ENCODE results near the gene ZC3H15.
"Not testable (repeated sequence)": the region's sequence is repeated elsewhere in the genome, so short reads cannot be mapped to it uniquely, and the experiment has no call there.

The ZC3H15 gene

DNA sequence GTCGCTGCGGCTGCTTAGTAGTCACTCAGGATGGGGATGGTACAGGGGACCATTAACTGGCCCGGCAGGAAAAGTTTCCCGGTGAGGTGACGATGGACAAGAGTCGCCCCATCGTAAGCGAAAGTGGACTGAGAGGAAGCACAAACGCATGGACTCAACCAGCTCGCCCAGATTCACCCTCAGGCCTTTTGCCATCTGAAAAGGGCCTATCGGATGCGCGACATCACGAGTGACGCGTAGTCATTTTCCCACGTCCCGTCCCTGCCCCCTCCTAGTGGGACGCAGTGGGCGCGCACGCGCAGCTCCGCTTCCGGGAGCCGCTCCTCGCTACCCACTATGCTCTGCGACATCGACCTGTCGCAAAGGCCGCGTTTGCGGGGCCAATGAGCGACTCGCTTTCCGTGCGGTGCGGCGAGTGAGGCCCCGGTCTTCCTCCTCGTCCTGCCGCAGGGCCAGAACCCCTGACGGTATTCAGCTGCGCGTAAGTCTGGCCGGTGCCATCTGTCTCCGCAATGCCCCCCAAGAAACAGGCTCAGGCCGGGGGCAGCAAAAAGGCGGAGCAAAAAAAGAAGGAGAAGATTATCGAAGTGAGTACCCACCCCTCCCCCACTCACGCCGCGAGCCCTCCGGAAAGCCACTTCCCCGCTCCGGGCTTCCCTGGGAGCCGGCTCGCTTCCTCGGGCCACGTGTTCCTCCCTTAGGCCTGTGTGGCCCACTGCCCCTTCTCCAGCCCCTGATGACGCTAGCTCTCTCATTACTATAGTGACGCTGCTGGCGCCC, at the start of gene ZC3H15:
TSS of gene ZC3H15 (plus strand) at position 390 of the 780 bp plus-strand sequence. CDS start at position 513, 123 bp downstream.
- peak; percentile 92 for DNase-seq

DNA sequence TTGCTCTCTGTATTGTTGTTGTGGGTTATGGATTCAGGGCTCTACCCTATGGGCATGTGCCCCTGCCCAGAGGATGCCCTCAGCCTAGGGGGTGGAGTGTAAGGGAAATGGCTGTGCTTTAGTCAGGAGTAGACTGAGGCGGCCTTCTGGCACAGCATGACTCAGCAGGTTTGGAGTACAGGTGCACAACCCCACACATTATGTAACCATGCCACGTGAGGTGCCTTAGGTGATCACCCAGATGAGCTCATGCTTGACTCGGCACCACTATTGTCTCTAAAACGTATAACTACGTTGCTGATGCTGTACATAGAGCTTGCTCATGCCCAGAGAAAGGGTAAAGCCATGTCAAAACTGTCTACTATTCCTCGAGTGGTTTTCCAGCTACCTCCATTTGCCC, 48.3 kb upstream of the ZC3H15 start:
- DNase-seq, result no peak

DNA sequence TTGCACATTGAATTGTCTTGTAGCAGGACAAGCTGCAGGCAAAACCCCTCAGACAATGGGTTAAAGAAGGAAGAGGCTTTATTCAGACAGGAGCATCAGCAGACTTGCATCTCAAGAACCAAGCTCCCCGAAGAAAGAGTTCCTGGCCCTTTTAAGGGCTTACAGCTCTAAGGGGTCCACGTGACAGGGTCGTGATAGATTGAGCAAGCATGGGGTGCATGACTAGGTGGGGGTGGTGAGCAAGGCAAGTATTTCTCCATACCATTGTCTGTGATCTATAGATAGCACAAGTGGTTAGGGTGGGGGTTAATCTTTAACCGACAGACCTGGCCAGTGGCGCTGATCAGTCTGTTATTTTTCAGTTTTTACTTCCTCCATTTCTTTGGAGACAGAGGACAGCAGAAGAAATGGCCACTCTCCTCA, 46.4 kb upstream of the ZC3H15 start:
- DNase-seq, result not testable (repeated sequence)

DNA sequence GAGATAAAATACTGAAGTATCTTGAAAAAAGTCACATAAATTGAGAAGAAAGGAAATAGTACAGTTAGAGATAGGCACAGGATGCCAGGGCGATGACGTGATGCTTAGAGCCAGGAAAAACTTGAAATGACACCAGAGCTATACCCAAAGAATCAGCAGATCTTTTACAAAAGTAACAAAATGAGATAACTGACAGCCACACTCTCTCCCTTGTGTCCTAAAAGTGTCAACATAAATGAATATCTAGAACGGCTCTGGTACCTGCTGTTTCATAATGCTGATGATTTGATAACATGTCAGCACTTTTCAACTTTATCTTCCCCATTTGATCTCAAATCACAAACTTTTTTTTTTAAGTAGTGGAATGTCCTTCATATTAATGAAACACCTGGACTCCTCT, 45.6 kb upstream of the ZC3H15 start:
- no peak for DNase-seq

DNA sequence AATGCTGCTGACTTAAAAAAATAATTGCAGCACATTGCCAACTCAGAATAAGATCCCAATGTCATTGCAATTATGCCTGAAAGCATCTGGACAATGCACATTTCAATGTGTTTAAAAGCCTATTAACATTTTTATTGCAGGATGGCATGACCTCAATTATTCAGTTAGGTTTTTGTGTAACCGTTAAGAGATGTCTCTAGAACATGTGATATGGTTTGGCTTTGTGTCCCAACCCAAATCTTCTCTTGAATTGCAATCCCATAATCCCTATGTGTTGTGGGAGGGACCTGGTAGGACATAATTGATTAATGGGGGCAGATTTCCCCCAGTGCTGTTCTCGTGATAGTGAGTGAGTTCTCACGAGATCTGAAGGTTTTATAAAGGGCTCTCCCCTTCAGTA, 43.2 kb upstream of the ZC3H15 start:
- DNase-seq, result no peak

DNA sequence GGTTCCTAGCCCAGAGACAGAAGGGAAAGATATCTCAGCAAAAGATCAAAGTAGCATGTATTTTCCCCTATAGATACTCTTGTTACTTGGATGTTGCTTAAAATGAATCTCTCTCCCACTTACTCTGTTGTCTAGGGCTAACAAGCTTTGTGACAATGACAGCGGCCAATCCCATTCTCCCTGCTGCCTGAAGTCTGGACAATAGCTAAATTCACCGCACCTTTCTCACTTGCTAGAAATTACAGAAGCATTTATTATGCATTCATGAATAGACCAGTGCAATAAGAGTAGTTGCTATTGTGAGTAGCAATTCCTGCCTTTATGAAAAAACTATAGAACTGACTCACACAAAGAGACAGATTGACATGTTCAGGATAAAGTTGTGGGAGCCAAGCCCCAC, 42.2 kb upstream of the ZC3H15 start:
- no peak for DNase-seq

DNA sequence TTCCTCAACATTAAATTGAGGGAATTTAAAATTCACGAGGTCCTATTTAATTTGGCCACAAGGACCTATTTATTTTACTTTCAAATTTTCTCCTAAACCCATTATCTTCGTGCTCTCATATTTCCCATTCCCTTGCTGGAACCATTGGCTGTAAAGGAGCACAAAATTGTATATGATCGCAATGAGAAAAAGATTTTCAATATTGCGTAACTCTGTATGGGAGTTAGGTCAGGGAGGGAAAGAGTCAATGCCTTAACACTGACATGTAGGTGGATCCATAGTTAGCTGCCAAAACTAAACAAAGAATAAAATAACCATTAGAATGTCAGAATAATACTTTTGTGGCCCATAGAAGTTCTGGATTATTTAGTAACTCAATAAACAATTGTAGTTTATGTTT, 40.6 kb upstream of the ZC3H15 start:
- DNase-seq, result no peak

DNA sequence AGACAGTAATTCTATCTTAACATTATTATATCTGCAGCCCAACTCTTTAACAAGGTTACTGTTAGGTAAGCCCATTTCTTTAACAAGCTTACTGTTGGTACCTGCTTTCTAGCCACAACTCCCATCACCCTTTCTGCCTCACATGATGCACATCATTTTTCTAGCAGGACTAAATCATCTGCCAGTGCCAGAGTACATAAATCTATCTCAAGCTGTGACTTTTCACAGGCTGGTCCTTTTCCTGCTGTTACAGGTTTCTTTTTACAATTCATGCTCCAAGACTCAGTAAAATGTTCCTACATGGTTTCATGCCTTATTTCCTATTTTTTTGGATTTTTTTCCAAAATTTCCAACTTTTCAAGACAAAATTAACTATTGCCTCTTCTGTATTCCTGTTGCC, 30.4 kb upstream of the ZC3H15 start:
- DNase-seq, result no peak

DNA sequence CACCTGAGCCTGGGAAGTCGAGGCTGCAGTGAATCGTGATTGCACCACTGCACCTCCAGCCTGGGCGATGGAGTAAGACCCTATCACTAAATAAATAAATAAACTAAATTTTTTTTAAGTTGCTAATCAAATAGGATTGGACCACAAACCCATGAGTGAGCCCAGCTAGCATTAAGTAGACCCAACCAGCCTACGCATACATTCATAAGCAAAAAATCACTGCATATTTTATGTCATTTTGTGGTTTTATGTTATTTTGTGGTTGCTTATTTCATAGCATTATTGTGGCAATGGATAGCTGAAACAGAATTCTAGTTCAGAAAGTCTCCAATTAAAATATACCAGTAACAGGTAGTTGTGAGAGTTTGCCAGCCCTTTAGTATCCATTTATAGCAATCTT, 29.1 kb upstream of the ZC3H15 start:
- DNase-seq, result no peak

DNA sequence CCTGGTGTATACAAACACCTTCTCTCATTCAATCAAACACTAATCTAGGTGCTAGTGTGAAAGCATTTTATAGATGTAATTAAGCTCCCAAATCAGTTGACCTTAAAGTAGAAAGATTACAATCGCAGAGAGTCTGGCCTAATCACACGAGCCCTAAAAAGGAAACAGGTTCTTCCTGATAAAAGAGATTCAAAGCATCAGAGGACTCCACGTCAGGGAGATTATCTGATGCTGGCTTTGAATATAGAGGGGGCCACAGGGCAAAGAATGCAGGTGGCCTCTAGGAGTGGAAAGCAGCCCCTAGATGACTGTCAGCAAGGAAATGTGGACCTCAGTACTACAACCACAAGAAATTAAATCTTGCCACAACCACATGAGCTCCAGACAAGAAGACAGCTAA, 28.2 kb upstream of the ZC3H15 start:
- DNase-seq, result no peak

DNA sequence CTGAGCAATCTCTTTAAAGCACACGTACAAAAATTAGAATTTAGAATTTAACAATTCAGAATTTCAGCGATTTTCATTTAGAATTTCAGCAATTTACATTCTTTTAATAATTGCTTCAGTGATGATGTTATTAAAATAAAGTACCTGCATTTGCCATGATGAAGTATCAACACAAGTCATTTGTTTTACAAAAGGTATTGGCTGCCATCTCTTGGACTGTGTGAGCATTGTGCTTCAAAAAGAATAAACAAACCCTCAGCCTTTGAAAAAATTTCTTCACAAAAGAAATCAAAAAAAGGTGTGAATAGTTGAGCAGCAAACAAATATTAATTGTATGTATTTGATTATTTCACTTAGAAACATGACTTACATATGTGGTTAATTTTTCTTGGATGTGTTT, 27.1 kb upstream of the ZC3H15 start:
- DNase-seq, result peak; percentile 9

DNA sequence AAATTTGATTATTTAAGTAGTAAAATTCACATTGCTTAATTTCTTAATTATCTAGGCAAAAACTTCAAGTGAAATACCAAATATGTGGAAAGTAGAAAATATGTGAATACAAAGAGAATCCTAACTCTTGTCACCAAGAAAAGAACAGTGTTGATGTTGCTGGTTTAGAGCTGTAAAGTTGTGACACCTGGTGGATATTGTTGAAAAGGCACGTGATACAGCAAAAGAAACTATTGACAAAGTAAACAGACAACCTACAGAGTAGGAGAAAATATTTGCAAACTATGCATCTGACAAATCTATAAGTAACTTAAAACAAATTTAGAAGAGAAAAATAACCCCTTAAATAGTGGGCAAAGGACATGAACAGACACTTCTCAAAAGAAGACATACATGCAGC, 25.6 kb upstream of the ZC3H15 start:
- no peak for DNase-seq

DNA sequence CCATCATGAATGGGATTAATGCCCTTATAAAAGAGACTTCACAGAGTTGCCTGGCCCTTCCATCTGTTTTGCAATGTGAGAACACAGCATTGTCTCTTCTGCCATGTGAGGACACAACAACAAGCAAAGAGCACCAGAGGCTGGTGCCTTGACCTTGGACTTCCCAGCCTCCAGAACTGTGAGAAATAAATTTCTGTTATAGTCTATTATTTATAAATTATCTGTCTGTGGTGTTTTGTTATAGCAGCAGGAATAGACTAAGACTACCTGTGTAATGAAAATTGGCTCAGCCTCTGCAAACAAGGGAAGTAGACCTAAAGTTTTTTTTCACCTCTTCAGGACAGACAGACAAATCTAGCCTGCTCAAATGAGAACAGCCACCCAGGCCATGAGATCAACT, 19.3 kb upstream of the ZC3H15 start:
- DNase-seq, result no peak

DNA sequence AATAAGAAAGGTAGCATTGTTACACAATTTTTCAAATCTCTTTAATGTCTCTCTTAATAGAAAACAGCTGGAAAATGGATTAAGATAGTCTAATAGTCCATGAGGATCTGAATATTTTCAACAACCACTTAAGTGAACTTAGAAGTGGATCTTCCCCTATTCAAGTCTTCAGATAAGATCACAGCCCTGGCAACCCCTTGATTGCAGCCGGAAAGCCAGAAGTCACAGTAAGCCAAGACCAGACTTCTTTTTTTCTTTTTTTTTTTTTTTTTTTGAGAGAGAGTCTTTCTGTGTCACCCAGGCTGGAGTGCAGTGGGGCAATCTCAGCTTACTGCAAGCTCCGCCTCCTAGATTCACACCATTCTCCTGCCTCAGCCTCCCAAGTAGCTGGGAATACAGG, 18.6 kb upstream of the ZC3H15 start:
- DNase-seq, result no peak

DNA sequence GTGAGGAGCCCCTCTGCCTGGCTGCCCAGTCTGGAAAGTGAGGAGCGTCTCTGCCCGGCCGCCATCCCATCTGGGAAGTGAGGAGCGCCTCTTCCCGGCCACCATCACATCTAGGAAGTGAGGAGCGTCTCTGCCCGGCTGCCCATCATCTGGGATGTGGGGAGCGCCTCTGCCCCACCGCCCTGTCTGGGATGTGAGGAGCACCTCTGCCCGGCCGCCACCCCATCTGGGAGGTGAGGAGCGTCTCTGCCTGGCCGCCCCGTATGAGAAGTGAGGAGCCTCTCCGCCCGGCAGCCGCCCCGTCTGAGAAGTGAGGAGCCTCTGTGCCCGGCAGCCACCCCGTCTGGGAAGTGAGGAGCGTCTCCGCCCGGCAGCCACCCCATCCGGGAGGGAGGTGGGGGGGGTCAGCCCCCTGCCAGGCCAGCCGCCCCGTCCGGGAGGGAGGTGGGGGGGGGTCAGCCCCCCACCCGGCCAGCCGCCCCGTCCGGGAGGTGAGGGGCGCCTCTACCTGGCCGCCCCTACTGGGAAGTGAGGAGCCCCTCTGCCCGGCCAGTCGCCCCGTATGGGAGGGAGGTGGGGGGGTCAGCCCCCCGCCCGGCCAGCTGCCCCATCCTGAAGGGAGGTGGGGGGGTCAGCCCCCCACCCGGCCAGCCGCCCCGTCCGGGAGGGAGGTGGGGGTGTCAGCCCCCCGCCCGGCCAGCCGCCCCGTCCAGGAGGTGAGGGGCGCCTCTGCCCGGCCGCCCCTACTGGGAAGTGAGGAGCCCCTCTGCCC, 13.2 kb upstream of the ZC3H15 start:
- DNase-seq, result not testable (repeated sequence)

DNA sequence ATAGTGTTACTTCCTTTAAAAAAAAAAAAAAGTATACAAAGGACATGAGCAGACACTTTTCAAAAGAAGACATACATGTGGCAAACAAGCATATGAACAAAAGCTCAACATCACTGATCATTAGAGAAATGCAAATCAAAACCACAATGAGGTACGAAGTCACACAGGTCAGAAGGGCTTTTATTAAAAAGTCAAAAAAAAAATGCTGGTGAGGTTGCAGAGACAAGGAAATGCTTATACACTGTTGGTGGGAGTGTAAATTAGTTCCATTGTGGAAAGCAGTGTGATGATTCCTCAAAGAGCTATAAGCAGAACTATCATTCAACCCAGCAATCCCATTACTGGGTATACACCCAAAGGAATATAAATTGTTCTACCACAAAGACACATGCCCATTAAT, 11.8 kb upstream of the ZC3H15 start:
- not testable (repeated sequence) for DNase-seq

DNA sequence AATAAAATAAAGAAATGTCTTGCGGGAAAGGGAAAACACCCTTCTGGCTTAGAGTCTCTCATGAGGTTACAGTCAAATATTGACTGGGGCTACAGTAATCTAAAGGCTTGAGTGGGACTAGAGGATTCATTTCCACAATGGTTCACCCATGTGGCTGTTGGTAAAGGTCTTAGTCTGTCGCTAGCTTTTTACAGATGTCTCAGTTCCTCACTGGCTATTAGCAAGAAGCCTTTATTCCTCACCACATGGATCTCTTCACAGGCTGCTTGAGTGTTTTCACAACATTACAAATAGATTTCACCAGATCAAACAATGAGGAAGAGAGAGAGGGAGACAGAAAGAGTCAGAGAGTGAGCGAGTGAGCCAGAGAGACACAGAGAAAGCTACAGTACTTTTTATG, 8.3 kb upstream of the ZC3H15 start:
- no peak for DNase-seq

DNA sequence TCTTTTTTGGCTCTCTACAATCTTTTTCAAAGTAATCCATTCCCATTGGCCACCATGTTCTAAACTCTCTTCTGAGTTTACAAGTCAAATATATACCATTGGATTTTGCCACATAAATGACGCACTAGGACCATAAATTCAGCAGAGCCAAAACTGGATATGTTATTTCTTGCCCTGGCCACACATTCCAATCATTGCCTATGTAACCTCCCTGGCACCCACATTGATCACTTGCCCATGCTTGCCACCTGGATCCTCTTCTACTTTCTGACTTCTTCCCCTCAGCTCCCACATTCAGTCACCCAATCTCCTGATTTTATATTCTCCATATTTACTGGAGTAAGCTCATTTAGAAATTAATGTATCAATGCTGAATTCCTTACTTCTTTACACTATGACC, 5.1 kb upstream of the ZC3H15 start:
- DNase-seq, result no peak

DNA sequence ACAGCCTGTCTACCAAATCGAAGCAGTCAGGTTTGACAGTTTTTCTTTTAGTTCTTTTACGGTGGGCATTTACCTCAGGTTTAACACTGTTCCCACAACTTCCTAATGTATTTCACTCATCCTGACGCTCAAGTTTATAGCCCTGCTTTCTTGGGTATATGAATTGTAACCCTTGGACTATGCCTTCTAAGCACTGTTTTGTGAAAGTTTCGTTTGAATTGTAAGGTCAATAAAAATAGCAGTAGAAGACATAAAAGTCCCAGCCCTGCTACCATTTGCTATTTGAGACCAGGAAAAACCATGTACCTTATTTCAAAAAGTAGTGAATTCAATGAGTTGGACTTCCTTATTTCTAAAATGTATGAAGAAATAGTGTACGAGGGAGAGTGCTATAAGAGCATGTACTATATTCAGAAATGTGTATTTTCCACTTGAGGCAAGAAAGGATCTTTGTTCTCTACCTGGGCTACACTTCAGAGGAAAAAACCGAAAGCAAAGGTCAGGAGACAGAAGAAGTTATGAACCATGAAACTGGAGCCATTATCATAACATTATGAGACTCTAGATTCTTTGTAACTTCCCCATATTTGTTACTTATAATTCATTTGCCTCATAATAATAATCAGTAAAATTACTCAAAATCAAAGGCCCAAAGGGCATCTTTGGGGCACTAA, 1.9 kb upstream of the ZC3H15 start:
- no peak for DNase-seq

DNA sequence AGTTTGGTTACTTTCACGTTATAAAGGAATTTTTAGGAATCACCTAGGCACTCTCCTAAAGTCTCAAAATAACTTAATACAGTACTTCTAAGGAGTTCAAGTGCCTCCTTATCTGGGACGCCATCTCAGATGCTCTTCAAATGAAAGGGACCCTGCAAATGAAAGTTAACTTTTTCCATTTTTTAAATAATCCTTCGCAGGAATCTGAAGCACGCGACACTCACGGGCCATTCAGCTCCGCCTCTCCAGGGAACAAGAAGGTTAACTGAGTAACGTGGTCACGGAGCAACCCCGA, 537 bp upstream of the ZC3H15 start:
- no peak for DNase-seq

DNA sequence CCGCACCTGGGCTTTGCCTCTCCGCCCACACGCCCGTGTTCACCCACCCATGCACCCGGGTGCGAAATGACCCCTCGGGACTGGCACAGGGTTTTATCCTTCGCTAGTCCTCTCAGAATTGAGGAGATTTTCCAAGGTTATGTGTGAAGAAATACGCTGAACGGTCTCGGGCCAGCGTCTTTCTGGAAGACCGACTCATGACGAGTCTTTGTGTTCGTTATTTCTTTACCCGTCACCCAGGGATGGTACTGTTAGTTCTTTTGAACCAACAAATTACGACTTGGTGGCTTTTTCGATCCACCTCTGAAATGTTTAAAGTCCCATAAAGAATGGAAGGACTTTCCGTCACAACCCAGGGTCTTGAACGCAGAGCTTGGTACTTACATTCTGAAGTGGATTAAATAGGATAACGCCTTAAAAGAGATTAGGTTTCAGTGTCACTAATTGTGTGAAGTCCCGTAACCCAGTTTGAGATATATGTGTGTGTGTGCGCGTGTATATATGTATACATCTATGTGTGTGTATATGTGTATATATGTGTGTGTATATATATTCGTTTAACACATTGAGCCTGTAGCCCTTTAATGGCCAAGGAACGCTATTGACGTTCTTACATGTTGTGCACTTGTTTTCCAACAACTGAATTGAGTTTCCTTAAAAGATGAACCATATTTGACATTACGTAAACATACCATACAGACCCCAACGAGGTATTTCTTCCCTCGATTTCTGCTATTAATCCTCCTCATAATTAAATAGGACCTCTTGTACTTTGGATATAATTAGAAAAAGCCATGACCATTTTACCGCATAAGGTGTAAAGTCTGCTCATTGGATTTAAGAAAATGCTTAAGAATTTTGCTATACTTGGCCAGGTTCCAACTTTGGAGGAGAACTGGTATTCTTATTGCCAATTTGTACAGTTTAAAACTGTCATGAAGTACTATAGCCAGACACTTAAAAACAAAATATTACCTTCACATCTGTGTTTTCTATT, 889 bp downstream of the ZC3H15 start:
- DNase-seq, result no peak

DNA sequence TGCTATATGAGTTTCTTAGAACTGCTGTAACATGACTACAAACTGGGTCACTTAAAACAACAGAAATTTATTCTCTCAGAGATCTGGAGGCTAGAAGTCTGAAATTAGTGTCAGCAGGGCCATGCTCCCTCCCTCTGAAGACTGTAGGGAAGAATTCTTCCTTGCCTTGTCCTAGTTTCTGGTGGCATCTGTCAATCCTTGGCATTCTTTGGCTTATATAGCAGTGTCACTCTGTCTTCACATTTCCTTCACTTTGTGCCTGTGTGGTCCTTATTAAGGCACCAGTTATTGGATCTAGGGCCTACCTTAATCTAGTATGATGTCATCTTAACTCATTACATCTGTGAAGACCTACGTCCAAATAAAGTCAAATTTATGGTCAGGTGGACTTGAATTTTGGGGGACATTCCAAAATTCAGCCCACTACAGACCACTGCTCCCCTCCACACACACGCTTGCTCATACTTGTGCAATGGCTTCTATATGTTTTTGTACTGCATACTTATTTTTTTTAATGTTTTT, 7.6 kb downstream of the ZC3H15 start:
- no peak for DNase-seq

DNA sequence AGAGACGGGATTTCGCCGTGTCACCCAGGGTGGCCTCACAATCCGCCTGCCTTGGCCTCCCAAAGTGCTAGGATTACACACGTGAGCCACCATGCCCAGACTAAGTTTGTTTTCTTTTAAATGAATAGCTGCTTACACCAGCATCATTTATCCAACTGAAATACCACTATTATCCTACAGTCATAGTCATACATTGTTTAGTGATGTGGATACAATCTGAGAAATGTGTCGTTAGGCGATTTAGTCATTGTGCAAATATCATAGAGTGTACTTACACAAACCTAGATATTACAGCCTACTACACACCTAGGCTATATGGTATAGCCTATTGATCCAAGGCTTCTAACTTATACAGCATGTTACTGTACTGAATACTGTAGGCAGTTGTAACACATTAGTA, 10.3 kb downstream of the ZC3H15 start:
- DNase-seq, result no peak

Data from kidney glomerular epithelial cell (primary cell).